HepG2 (cell line): ENCODE results near the gene BPIFB6. TPM values are rescaled to one million over a fixed set of nuclear protein-coding genes. Genes with fewer than 3 reads are reported as not detected.

Experiments
- CBX5 ChIP-seq: sonication (generic); formaldehyde crosslinking; IDR thresholded peaks from 2 replicates; pipeline ENCODE4 v1.4.0; 2020; ENCODE audit warnings: missing genetic modification reagents, borderline replicate concordance
- CEBPB ChIP-seq: IDR thresholded peaks from 2 replicates; pipeline ENCODE4 v1.6.1; 2011; ENCODE audit warnings: low read depth, low read length, improper control_type of control experiment, borderline replicate concordance
- CHD4 ChIP-seq: fragments of 200-600 bp; sonication (generic); IDR thresholded peaks from 2 replicates; pipeline ENCODE4 v1.7.0; 2017; ENCODE audit warnings: mild to moderate bottlenecking, low read length, borderline replicate concordance
- DPF2 ChIP-seq: sonication (generic); formaldehyde crosslinking; IDR thresholded peaks from 2 replicates; pipeline ENCODE4 v1.4.0; 2020; ENCODE audit warnings: mild to moderate bottlenecking, low read depth, missing genetic modification reagents, borderline replicate concordance
- FOXC1 ChIP-seq: sonication (generic); formaldehyde crosslinking; IDR thresholded peaks from 2 replicates; pipeline ENCODE4 v1.8.0; 2022; ENCODE audit warnings: mild to moderate bottlenecking, missing genetic modification reagents, borderline replicate concordance
- GABPA ChIP-seq, 2 experiments: IDR thresholded peaks; 2 replicates each; pipeline ENCODE4 v1.6.1; 2011 to 2016; ENCODE audit warnings: low read depth in 2 of 2, low read length in 1 of 2, missing biosample characterization in 1 of 2, missing genetic modification characterization in 1 of 2
- HNRNPH1 ChIP-seq: fragments of 200-400 bp; formaldehyde crosslinking; optimal IDR thresholded peaks from 2 replicates; pipeline ENCODE3; 2017; ENCODE audit warnings: mild to moderate bottlenecking, low read depth, low read length
- MAZ ChIP-seq, 2 experiments: sonication (generic) in 1 of 2; formaldehyde crosslinking in 1 of 2; IDR thresholded peaks; 2 replicates each; pipeline versions ENCODE4 v1.5.0 to v1.6.1; 2012 to 2020; ENCODE audit warnings: low read depth in 2 of 2, mild to moderate bottlenecking in 2 of 2, borderline replicate concordance in 1 of 2, improper control_type of control experiment in 1 of 2, low read length in 1 of 2, missing genetic modification reagents in 1 of 2, moderate library complexity in 1 of 2
- NR2F6 ChIP-seq, 2 experiments: IDR thresholded peaks; 2 replicates each; pipeline ENCODE4 v1.6.1; 2016; ENCODE audit warnings: antibody characterized with exemption in 1 of 2, mild to moderate bottlenecking in 1 of 2
- RCOR2 ChIP-seq: IDR thresholded peaks from 2 replicates; pipeline ENCODE4 v1.6.1; 2016; ENCODE audit warnings: missing biosample characterization, missing genetic modification reagents
- RFX3 ChIP-seq: IDR thresholded peaks from 2 replicates; pipeline ENCODE4 v1.6.1; 2016; ENCODE audit warnings: missing biosample characterization, missing genetic modification reagents
- SRSF9 ChIP-seq: fragments of 200-400 bp; formaldehyde crosslinking; IDR thresholded peaks from 2 replicates; pipeline ENCODE4 v1.6.1; 2018; ENCODE audit warnings: borderline replicate concordance, mild to moderate bottlenecking, low read depth, low read length; ENCODE audit not compliant: insufficient read depth, poor library complexity, severe bottlenecking
- THAP11 ChIP-seq: IDR thresholded peaks from 2 replicates; pipeline ENCODE4 v1.6.1; 2016; ENCODE audit warnings: missing biosample characterization, missing genetic modification reagents
- TRIM24 ChIP-seq: sonication (generic); formaldehyde crosslinking; IDR thresholded peaks from 2 replicates; pipeline ENCODE4 v1.8.0; 2022; ENCODE audit warnings: mild to moderate bottlenecking, missing genetic modification reagents
- YEATS4 ChIP-seq: sonication (generic); formaldehyde crosslinking; IDR thresholded peaks from 2 replicates; pipeline ENCODE4 v1.4.0; 2020; ENCODE audit warnings: missing genetic modification reagents, borderline replicate concordance
- ZBTB14 ChIP-seq: sonication (generic); formaldehyde crosslinking; IDR thresholded peaks from 2 replicates; pipeline ENCODE4 v1.4.0; 2020; ENCODE audit warnings: missing genetic modification reagents
- ZBTB42 ChIP-seq: sonication (generic); formaldehyde crosslinking; IDR thresholded peaks from 2 replicates; pipeline ENCODE4 v1.5.0; 2020; ENCODE audit warnings: mild to moderate bottlenecking, missing genetic modification reagents
- ZFP91 ChIP-seq: sonication (generic); formaldehyde crosslinking; IDR thresholded peaks from 2 replicates; pipeline ENCODE4 v1.9.0; 2022; ENCODE audit warnings: missing genetic modification reagents, mild to moderate bottlenecking, borderline replicate concordance
- ZHX1 ChIP-seq: sonication (generic); formaldehyde crosslinking; IDR thresholded peaks from 2 replicates; pipeline ENCODE4 v1.8.1; 2022; ENCODE audit warnings: low read depth, mild to moderate bottlenecking, missing genetic modification reagents
- ZNF431 ChIP-seq: sonication (generic); formaldehyde crosslinking; IDR thresholded peaks from 2 replicates; pipeline ENCODE4 v1.9.0; 2022; ENCODE audit warnings: missing genetic modification reagents, low read depth, mild to moderate bottlenecking, borderline replicate concordance
- ZNF572 ChIP-seq: sonication (generic); formaldehyde crosslinking; IDR thresholded peaks from 2 replicates; pipeline ENCODE4 v1.5.1; 2020; ENCODE audit warnings: mild to moderate bottlenecking, missing genetic modification reagents
- ZNF577 ChIP-seq: sonication (generic); formaldehyde crosslinking; IDR thresholded peaks from 2 replicates; pipeline ENCODE4 v1.4.0; 2020; ENCODE audit warnings: mild to moderate bottlenecking, low read depth, missing genetic modification reagents, borderline replicate concordance
- ZNF629 ChIP-seq: sonication (generic); formaldehyde crosslinking; conservative IDR thresholded peaks from 2 replicates; pipeline ENCODE4 v1.5.0; 2020; ENCODE audit warnings: missing genetic modification reagents
- ZNF670 ChIP-seq: sonication (generic); formaldehyde crosslinking; IDR thresholded peaks from 2 replicates; pipeline ENCODE4 v1.8.0; 2022; ENCODE audit warnings: mild to moderate bottlenecking, missing genetic modification reagents, borderline replicate concordance
- polyA plus RNA-seq, 8 experiments: library from polyadenylated mRNA; depleted of rRNA in 3 of 8; stranded (reverse) in 7 of 8; unstranded in 1 of 8; fragments of >200 nt; fragmentation: Illumina TruSeq in 4 of 8; extraction: Trizol in 4 of 8; gene quantifications; 2 replicates each; pipeline versions ENCODE4 v1.2.1 to v1.2.3, GENCODE V29; 2011 to 2016; ENCODE audit warnings: low read depth in 4 of 8, missing spikeins in 1 of 8, mixed read lengths in 1 of 8; ENCODE audit not compliant: insufficient read depth in 1 of 8
- total RNA-seq, 5 experiments: library from RNA; depleted of rRNA; stranded (reverse); fragments of >200 nt; fragmentation: Illumina TruSeq; extraction: Trizol; gene quantifications; 2 replicates each; pipeline ENCODE4 v1.2.3, GENCODE V29; 2016; ENCODE audit warnings: low read depth in 1 of 5

BPIFB6 gene
- total and polyA plus RNA-seq, 2 of the 13 experiments (the other 11 are each of a cell fraction or from before 2014, with no cell fraction given): 0.13 to 1.7 TPM

GRCh38 chr20:33006776-33007375 is 24.6 kb upstream of the BPIFB6 start (continued):
- TF ChIP-seq ZHX1 (CRISPR knock-in tag): no peak
- TF ChIP-seq THAP11 (CRISPR knock-in tag): no peak
- no peak for TF ChIP-seq GABPA (IDR thresholded peaks at IDR 0.05; ENCODE audit: low read depth, low read length)
- no peak for TF ChIP-seq GABPA (CRISPR knock-in tag; IDR thresholded peaks at IDR 0.05; ENCODE audit: low read depth)
- no peak for TF ChIP-seq ZBTB14 (CRISPR knock-in tag)
- TF ChIP-seq DPF2: peak; percentile 42; the same call in 1 of the 2 replicates
- TF ChIP-seq ZBTB42: 0 out of 2 replicates have a peak, but pooled peaks have one; percentile 20
- TF ChIP-seq YEATS4 (CRISPR knock-in tag): no peak
- TF ChIP-seq RFX3 (CRISPR knock-in tag): no peak
- TF ChIP-seq RCOR2 (CRISPR knock-in tag): 0 out of 2 replicates have a peak, but pooled peaks have one; percentile 32
- TF ChIP-seq CBX5 (CRISPR knock-in tag): peak; percentile 46; the same call in 1 of the 2 replicates
- 0 out of 2 replicates have a peak, but pooled peaks have one; percentile 57 for TF ChIP-seq FOXC1
- no peak; the same call in 1 of the 2 replicates for TF ChIP-seq ZNF431 (CRISPR knock-in tag)
- no peak for TF ChIP-seq MAZ (IDR thresholded peaks at IDR 0.05; ENCODE audit: borderline replicate concordance, low read depth, low read length)
- TF ChIP-seq MAZ (CRISPR knock-in tag; IDR thresholded peaks at IDR 0.05; ENCODE audit: low read depth): no peak; the same call in 1 of the 2 replicates
- TF ChIP-seq CEBPB: no peak
- TF ChIP-seq CHD4: peak; percentile 83
- no peak for TF ChIP-seq ZNF572 (CRISPR knock-in tag)
- no peak for TF ChIP-seq HNRNPH1
- TF ChIP-seq ZFP91: no peak
- no peak for TF ChIP-seq SRSF9
- no peak for TF ChIP-seq ZNF670 (CRISPR knock-in tag)
- peak; percentile 49 for TF ChIP-seq ZNF629 (CRISPR knock-in tag)
- TF ChIP-seq NR2F6 (IDR thresholded peaks at IDR 0.05): peak; percentile 90
- TF ChIP-seq NR2F6 (CRISPR knock-in tag; IDR thresholded peaks at IDR 0.05): peak; percentile 89
- no peak for TF ChIP-seq TRIM24 (CRISPR knock-in tag)
- no peak for TF ChIP-seq ZNF577
